ENCODE data around the gene EFCAB11.

The EFCAB11 gene

DNA sequence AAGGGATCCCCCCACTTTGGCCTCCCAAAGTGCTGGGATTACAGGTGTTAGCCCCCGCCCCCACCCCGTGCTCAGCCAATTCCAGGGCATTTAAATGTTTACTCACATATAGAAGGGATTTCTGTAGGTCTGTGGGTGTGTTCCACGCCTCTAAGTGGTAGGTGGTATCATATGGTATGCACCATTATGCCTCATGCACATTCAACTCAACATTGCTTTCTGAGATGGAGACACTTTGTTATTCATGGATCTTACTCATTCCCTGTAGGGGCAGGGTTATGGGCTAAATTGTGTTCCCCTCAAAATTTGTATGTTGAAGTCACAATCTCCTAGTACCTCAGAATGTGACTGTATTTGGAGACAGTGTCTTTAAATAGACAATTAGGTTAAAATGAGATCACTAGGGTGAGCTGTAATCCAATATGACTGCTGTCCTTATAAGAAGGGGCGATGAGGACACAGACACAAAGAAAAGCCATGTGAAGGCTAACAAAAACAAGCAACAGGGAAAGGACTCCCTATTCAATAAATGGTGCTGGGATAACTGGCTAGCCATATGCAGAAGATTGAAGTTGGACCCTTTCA lies 200.6 kb downstream of the EFCAB11 start:
- no peak for DNase-seq
- Histone ChIP-seq H3K9me3 (ENCODE audit: control extremely low read depth in 1 of 5, control insufficient read depth in 4 of 5, insufficient read depth in 2 of 5, low read depth in 1 of 5, low read length in 4 of 5) (peaks cover 0 to 8% (median 3%) of the 10 kb centered on the region in 5 experiments), H3K4me3 (ENCODE audit: control insufficient read depth in 1 of 7, extremely low read depth in 1 of 7, insufficient read depth in 4 of 7, low read depth in 2 of 7, low read length in 6 of 7) (no peak overlapping the region), H3K27me3 (replicated peaks in 2 of 5; ENCODE audit: control insufficient read depth in 4 of 5, insufficient read depth in 5 of 5, low read length in 4 of 5) (no peaks in the 10 kb centered on the region), H3K4me1 (ENCODE audit: control extremely low read depth in 1 of 4, control insufficient read depth in 4 of 4, insufficient read depth in 4 of 4, low read length in 3 of 4) (no peaks in the 10 kb centered on the region), H3K36me3 (ENCODE audit: control insufficient read depth in 4 of 4, insufficient read depth in 4 of 4, low read length in 3 of 4) (no peaks in the 10 kb centered on the region), H3K27ac (ENCODE audit: insufficient read depth in 1 of 2, low read depth in 1 of 2, low read length in 2 of 2, poor library complexity in 1 of 2, severe bottlenecking in 2 of 2) (no peak overlapping the region)
- POLR2A ChIA-PET = no interaction called here
- CTCF ChIA-PET = no interaction called here
- no CpG with 5 or more reads among the region's 4 CpGs for WGBS (ENCODE audit: insufficient coverage)

GRCh38 chr14:89750908-89751392 lies 203.6 kb downstream of the EFCAB11 start:
- Histone ChIP-seq H3K27me3 (replicated peaks in 2 of 5; ENCODE audit: control insufficient read depth in 4 of 5, insufficient read depth in 5 of 5, low read length in 4 of 5) (no peaks in the 10 kb centered on the region), H3K4me1 (ENCODE audit: control extremely low read depth in 1 of 4, control insufficient read depth in 4 of 4, insufficient read depth in 4 of 4, low read length in 3 of 4) (no peaks in the 10 kb centered on the region), H3K9me3 (ENCODE audit: control extremely low read depth in 1 of 5, control insufficient read depth in 4 of 5, insufficient read depth in 2 of 5, low read depth in 1 of 5, low read length in 4 of 5) (peaks cover 0 to 8% (median 4%) of the 10 kb centered on the region in 5 experiments), H3K4me3 (ENCODE audit: control insufficient read depth in 1 of 7, extremely low read depth in 1 of 7, insufficient read depth in 4 of 7, low read depth in 2 of 7, low read length in 6 of 7) (no peak overlapping the region), H3K36me3 (ENCODE audit: control insufficient read depth in 4 of 4, insufficient read depth in 4 of 4, low read length in 3 of 4) (no peaks in the 10 kb centered on the region), H3K27ac (ENCODE audit: insufficient read depth in 1 of 2, low read depth in 1 of 2, low read length in 2 of 2, poor library complexity in 1 of 2, severe bottlenecking in 2 of 2) (no peak overlapping the region)
- ChIA-PET CTCF (interaction anchor here (0.9 kb wide), 1 partner anchor 22 kb away, joined by 3 read pairs; no protein-coding TSS in a partner anchor), POLR2A (no interaction called here)
- 100% methylated on average over 4 of the region's 5 CpGs for WGBS (ENCODE audit: insufficient coverage)
- DNase-seq = no peak

DNA sequence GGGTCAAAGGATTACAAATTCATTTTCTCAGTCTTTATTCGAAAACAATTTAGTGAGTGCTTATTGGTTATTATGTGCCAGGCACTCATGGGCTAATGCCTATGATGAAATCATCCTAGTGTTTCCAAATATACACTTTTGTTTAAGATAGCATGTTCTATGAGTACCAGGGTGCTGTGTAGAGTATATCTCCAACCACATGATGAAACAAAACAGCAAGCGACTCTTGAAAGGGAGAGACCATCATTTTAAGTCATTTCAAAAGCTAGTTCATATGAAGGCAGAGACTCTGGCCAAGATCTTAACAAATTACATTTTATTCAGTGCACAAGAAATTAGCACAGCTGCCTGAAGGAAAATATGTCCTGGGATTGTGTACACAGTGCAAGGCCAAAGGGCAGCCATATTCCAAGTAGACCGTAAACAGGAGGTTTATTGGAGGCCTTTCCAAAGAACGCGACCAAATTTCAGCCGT lies 204.2 kb downstream of the EFCAB11 start:
- 100% methylated on average over 1 of the region's 6 CpGs for WGBS (ENCODE audit: insufficient coverage)

DNA sequence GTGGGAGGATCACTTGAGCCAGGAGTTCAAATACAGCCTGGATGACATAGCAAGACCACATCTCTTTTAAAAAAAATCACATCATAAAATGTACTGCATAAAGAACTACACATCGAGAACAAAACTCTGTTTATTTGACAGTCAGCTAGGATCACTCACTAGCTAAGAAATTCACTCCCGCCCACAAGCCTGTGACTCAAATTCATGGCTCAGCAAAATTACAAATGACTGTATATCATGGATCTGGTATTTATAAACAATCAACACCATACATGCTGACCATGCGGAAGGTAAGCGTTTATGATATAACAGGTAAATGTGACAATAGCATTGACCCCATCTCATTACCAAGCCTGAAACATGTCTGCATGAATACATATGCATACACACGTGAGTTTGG lies 206.5 kb downstream of the EFCAB11 start:
- Histone ChIP-seq H3K9me3 (ENCODE audit: control extremely low read depth in 1 of 5, control insufficient read depth in 4 of 5, insufficient read depth in 2 of 5, low read depth in 1 of 5, low read length in 4 of 5) (peaks cover 0 to 5% (median 2%) of the 10 kb centered on the region in 5 experiments), H3K27me3 (replicated peaks in 2 of 5; ENCODE audit: control insufficient read depth in 4 of 5, insufficient read depth in 5 of 5, low read length in 4 of 5) (no peaks in the 10 kb centered on the region), H3K36me3 (ENCODE audit: control insufficient read depth in 4 of 4, insufficient read depth in 4 of 4, low read length in 3 of 4) (no peaks in the 10 kb centered on the region), H3K4me1 (ENCODE audit: control extremely low read depth in 1 of 4, control insufficient read depth in 4 of 4, insufficient read depth in 4 of 4, low read length in 3 of 4) (no peaks in the 10 kb centered on the region), H3K4me3 (ENCODE audit: control insufficient read depth in 1 of 7, extremely low read depth in 1 of 7, insufficient read depth in 4 of 7, low read depth in 2 of 7, low read length in 6 of 7) (no peak overlapping the region), H3K27ac (ENCODE audit: insufficient read depth in 1 of 2, low read depth in 1 of 2, low read length in 2 of 2, poor library complexity in 1 of 2, severe bottlenecking in 2 of 2) (no peak overlapping the region)
- CTCF ChIA-PET = no interaction called here
- POLR2A ChIA-PET = no interaction called here
- no CpG with 5 or more reads among the region's 5 CpGs for WGBS (ENCODE audit: insufficient coverage)
- no peak for DNase-seq

More for the DNA sequence above, 204.2 kb downstream of the EFCAB11 start:
- ChIA-PET POLR2A (no interaction called here), CTCF (interaction anchor here (1.6 kb wide), 1 partner anchor 72 kb away, joined by 3 read pairs; no protein-coding TSS in a partner anchor)
- peaks cover 0 to 5% (median 2%) of the 10 kb centered on the region in 5 experiments for H3K9me3 ChIP-seq (ENCODE audit: control extremely low read depth in 1 of 5, control insufficient read depth in 4 of 5, insufficient read depth in 2 of 5, low read depth in 1 of 5, low read length in 4 of 5)
- no peak for DNase-seq
- no peaks in the 10 kb centered on the region for H3K36me3 ChIP-seq (ENCODE audit: control insufficient read depth in 4 of 4, insufficient read depth in 4 of 4, low read length in 3 of 4)
- no peak overlapping the region for H3K27ac ChIP-seq (ENCODE audit: insufficient read depth in 1 of 2, low read depth in 1 of 2, low read length in 2 of 2, poor library complexity in 1 of 2, severe bottlenecking in 2 of 2)
- no peaks in the 10 kb centered on the region for H3K4me1 ChIP-seq (ENCODE audit: control extremely low read depth in 1 of 4, control insufficient read depth in 4 of 4, insufficient read depth in 4 of 4, low read length in 3 of 4)
- no peak overlapping the region for H3K4me3 ChIP-seq (ENCODE audit: control insufficient read depth in 1 of 7, extremely low read depth in 1 of 7, insufficient read depth in 4 of 7, low read depth in 2 of 7, low read length in 6 of 7)
- H3K27me3 ChIP-seq (replicated peaks in 2 of 5; ENCODE audit: control insufficient read depth in 4 of 5, insufficient read depth in 5 of 5, low read length in 4 of 5) = no peaks in the 10 kb centered on the region

- H3K9me3 ChIP-seq (ENCODE audit: control extremely low read depth in 1 of 5, control insufficient read depth in 4 of 5, insufficient read depth in 2 of 5, low read depth in 1 of 5, low read length in 4 of 5) = peaks cover 0 to 9% (median 8%) of the 10 kb centered on the region in 5 experiments
- no peaks in the 10 kb centered on the region for H3K36me3 ChIP-seq (ENCODE audit: control insufficient read depth in 4 of 4, insufficient read depth in 4 of 4, low read length in 3 of 4)
- WGBS (ENCODE audit: insufficient coverage) = 100% methylated on average over 3 of the region's 4 CpGs
- H3K4me3 ChIP-seq (ENCODE audit: control insufficient read depth in 1 of 7, extremely low read depth in 1 of 7, insufficient read depth in 4 of 7, low read depth in 2 of 7, low read length in 6 of 7) = no peak overlapping the region
- no peak overlapping the region for H3K27ac ChIP-seq (ENCODE audit: insufficient read depth in 1 of 2, low read depth in 1 of 2, low read length in 2 of 2, poor library complexity in 1 of 2, severe bottlenecking in 2 of 2)
- no peak for DNase-seq
- POLR2A ChIA-PET = no interaction called here
- H3K27me3 ChIP-seq (replicated peaks in 2 of 5; ENCODE audit: control insufficient read depth in 4 of 5, insufficient read depth in 5 of 5, low read length in 4 of 5) = no peaks in the 10 kb centered on the region
- no peaks in the 10 kb centered on the region for H3K4me1 ChIP-seq (ENCODE audit: control extremely low read depth in 1 of 4, control insufficient read depth in 4 of 4, insufficient read depth in 4 of 4, low read length in 3 of 4)
- CTCF ChIA-PET = no interaction called here
Measured at GRCh38 chr14:89747126-89747525, 207.4 kb downstream of the EFCAB11 start.

- peak in 1 of 3 donors; percentile 19 for DNase-seq
- no CpG with 5 or more reads among the region's 2 CpGs for WGBS (ENCODE audit: insufficient coverage)
- no peaks in the 10 kb centered on the region for H3K4me1 ChIP-seq (ENCODE audit: control extremely low read depth in 1 of 4, control insufficient read depth in 4 of 4, insufficient read depth in 4 of 4, low read length in 3 of 4)
- H3K27me3 ChIP-seq (replicated peaks in 2 of 5; ENCODE audit: control insufficient read depth in 4 of 5, insufficient read depth in 5 of 5, low read length in 4 of 5) = no peaks in the 10 kb centered on the region
- CTCF ChIA-PET = no interaction called here
- no peak overlapping the region for H3K4me3 ChIP-seq (ENCODE audit: control insufficient read depth in 1 of 7, extremely low read depth in 1 of 7, insufficient read depth in 4 of 7, low read depth in 2 of 7, low read length in 6 of 7)
- POLR2A ChIA-PET = interaction anchor here (0.6 kb wide), 1 partner anchor 178 kb away, joined by 3 read pairs; no protein-coding TSS in a partner anchor
- peaks cover 0 to 12% (median 10%) of the 10 kb centered on the region in 5 experiments for H3K9me3 ChIP-seq (ENCODE audit: control extremely low read depth in 1 of 5, control insufficient read depth in 4 of 5, insufficient read depth in 2 of 5, low read depth in 1 of 5, low read length in 4 of 5)
- H3K27ac ChIP-seq (ENCODE audit: insufficient read depth in 1 of 2, low read depth in 1 of 2, low read length in 2 of 2, poor library complexity in 1 of 2, severe bottlenecking in 2 of 2) = no peak overlapping the region
- H3K36me3 ChIP-seq (ENCODE audit: control insufficient read depth in 4 of 4, insufficient read depth in 4 of 4, low read length in 3 of 4) = no peaks in the 10 kb centered on the region
Measured at GRCh38 chr14:89746654-89747053, 207.9 kb downstream of the EFCAB11 start.

- no peaks in the 10 kb centered on the region for H3K4me1 ChIP-seq (ENCODE audit: control extremely low read depth in 1 of 4, control insufficient read depth in 4 of 4, insufficient read depth in 4 of 4, low read length in 3 of 4)
- no peak overlapping the region for H3K4me3 ChIP-seq (ENCODE audit: control insufficient read depth in 1 of 7, extremely low read depth in 1 of 7, insufficient read depth in 4 of 7, low read depth in 2 of 7, low read length in 6 of 7)
- POLR2A ChIA-PET = interaction anchor here (0.6 kb wide), 1 partner anchor 178 kb away, joined by 3 read pairs; no protein-coding TSS in a partner anchor
- peaks cover 0 to 12% (median 10%) of the 10 kb centered on the region in 5 experiments for H3K9me3 ChIP-seq (ENCODE audit: control extremely low read depth in 1 of 5, control insufficient read depth in 4 of 5, insufficient read depth in 2 of 5, low read depth in 1 of 5, low read length in 4 of 5)
- 95% methylated on average over 7 of the region's 7 CpGs for WGBS (ENCODE audit: insufficient coverage)
- CTCF ChIA-PET = no interaction called here
- no peaks in the 10 kb centered on the region for H3K27me3 ChIP-seq (replicated peaks in 2 of 5; ENCODE audit: control insufficient read depth in 4 of 5, insufficient read depth in 5 of 5, low read length in 4 of 5)
- H3K27ac ChIP-seq (ENCODE audit: insufficient read depth in 1 of 2, low read depth in 1 of 2, low read length in 2 of 2, poor library complexity in 1 of 2, severe bottlenecking in 2 of 2) = no peak overlapping the region
- DNase-seq = no peak
- no peaks in the 10 kb centered on the region for H3K36me3 ChIP-seq (ENCODE audit: control insufficient read depth in 4 of 4, insufficient read depth in 4 of 4, low read length in 3 of 4)
Measured at GRCh38 chr14:89746135-89746534, 208.4 kb downstream of the EFCAB11 start.

Measured in common myeloid progenitor, CD34-positive (primary cell).